ENCODE data around the gene HAUS3. TPM values are rescaled to one million over a fixed set of nuclear protein-coding genes. Genes with fewer than 3 reads are reported as not detected.

The HAUS3 gene, protein sequence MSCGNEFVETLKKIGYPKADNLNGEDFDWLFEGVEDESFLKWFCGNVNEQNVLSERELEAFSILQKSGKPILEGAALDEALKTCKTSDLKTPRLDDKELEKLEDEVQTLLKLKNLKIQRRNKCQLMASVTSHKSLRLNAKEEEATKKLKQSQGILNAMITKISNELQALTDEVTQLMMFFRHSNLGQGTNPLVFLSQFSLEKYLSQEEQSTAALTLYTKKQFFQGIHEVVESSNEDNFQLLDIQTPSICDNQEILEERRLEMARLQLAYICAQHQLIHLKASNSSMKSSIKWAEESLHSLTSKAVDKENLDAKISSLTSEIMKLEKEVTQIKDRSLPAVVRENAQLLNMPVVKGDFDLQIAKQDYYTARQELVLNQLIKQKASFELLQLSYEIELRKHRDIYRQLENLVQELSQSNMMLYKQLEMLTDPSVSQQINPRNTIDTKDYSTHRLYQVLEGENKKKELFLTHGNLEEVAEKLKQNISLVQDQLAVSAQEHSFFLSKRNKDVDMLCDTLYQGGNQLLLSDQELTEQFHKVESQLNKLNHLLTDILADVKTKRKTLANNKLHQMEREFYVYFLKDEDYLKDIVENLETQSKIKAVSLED
- 10 to 100 TPM in 3 of 4 donors, 1 to 10 TPM in 1; 7.6 to 17.9 (median 11.8) TPM for total RNA-seq

DNA sequence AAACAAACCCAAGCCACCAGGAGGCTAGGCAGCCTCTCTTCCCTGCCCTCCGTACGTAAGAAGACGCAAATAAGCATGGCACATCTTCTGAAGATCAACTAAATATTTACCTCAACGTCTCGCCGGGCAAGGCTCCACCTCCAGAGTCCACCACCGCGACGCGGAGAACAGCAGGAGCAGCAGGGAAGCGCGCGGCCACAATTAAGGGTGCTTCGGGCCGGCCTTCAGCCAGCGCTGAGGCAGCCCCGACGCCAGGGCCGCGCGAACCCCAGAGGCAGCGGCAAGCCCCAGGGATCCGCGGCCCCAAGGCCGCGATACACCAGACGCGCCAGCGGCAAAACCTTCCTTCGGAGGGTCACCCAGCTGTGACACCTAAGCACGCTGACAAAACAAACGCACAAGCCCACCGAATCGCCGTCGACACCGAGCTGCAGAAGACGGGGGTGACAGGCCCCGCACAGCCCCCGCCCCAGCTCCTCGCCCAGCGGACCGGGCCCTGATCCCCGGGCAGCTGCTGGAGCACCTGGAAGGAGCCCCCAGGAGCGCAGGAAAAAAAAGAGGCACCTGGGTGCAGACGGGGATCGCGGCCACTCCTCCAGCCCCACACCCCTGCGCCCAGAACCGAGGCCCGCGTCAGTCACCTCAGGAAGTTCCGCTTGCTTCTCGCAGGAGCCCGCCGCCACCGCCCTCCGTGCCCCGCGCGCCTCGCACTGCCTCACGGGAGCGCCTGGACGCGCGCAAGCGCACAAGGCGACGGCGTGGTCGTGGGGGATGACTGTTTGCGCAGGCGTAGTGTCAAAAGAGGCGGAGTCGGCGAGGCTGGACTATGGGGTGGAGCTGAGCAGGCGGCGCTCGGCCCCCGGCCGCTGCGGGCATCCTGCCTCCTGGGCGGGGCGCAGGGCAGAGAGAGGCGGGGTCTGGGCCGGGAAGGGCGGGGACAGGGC lies at the start of gene HAUS3, which contains the start of gene POLN:
HAUS3 (minus strand) TSS at position 712 of the 944 bp plus-strand sequence. CDS start 1,175 bp downstream, outside the sequence.
POLN (minus strand) TSS at position 712 of the 944 bp plus-strand sequence. CDS start 12,890 bp downstream, outside the sequence.
- H3K27me3 ChIP-seq: no peaks in the 10 kb centered on the region
- WGBS: under 1% methylated on average over 52 of the region's 88 CpGs
- peak in 1 of 3 donors; percentile 17 for TF ChIP-seq POLR2AphosphoS5 (IDR thresholded peaks at IDR 0.05)
- TF ChIP-seq EP300 (IDR thresholded peaks at IDR 0.05): no peak
- no peak for TF ChIP-seq CTCF (IDR thresholded peaks at IDR 0.05)
- peak in 1 of 2 donors; percentile 41 for TF ChIP-seq POLR2A (IDR thresholded peaks at IDR 0.05)
- peak within 1 kb of the TSS; percentile 95 for H3K4me3 ChIP-seq
- H3K36me3 ChIP-seq: no peaks in the 10 kb centered on the region
- DNase-seq (ENCODE audit: low spot score in 2 of 2): peak; percentile 99
- no peaks in the 10 kb centered on the region for H3K9me3 ChIP-seq
- H3K4me1 ChIP-seq: peaks cover 52% of the 10 kb centered on the region
- peak within 1 kb of the TSS; percentile 76 for H3K27ac ChIP-seq

GRCh38 chr4:2290974-2291704 lies 49.2 kb upstream of the HAUS3 start:
- Histone ChIP-seq H3K4me1 (peaks cover 6% of the 10 kb centered on the region), H3K36me3 (no peaks in the 10 kb centered on the region), H3K9me3 (no peaks in the 10 kb centered on the region), H3K27me3 (no peaks in the 10 kb centered on the region), H3K27ac (no peak overlapping the region), H3K4me3 (no peak overlapping the region)
- WGBS: 84% methylated on average over 20 of the region's 24 CpGs
- TF ChIP-seq POLR2A (IDR thresholded peaks at IDR 0.05) (no peak), POLR2AphosphoS5 (IDR thresholded peaks at IDR 0.05) (no peak)
- peak; percentile 54 to 57 for DNase-seq (ENCODE audit: low spot score in 2 of 2)

DNA sequence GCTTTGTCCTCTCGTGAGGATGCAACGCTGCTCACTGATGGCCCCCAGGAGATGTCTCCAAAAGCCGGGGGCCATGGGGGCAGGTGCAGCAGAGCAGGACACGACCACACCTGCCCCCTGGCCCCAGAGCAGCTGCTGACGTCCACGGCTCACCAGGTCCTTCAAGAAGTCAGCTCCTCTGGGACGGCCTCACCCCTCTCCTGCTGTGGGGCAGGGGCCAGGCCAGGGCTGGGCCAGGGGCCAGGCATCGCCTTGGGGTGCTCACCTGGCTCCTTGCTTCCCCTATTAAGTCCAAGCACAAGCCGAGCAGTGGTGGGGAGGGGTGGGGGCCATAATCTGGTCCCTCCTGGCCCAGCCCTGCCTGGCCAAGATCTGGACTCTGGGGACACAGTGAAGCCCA lies 48.6 kb upstream of the HAUS3 start:
- Histone ChIP-seq H3K27me3 (no peaks in the 10 kb centered on the region), H3K9me3 (no peaks in the 10 kb centered on the region), H3K36me3 (no peaks in the 10 kb centered on the region), H3K4me3 (no peak overlapping the region), H3K4me1 (peaks cover 6% of the 10 kb centered on the region), H3K27ac (no peak overlapping the region)
- 90% methylated on average over 9 of the region's 9 CpGs for WGBS
- no peak for TF ChIP-seq POLR2AphosphoS5 (IDR thresholded peaks at IDR 0.05)
- no peak for TF ChIP-seq EP300 (IDR thresholded peaks at IDR 0.05)
- TF ChIP-seq CTCF (IDR thresholded peaks at IDR 0.05): no peak
- TF ChIP-seq POLR2A (IDR thresholded peaks at IDR 0.05): no peak
- peak; percentile 45 to 70 for DNase-seq (ENCODE audit: low spot score in 2 of 2)

DNA sequence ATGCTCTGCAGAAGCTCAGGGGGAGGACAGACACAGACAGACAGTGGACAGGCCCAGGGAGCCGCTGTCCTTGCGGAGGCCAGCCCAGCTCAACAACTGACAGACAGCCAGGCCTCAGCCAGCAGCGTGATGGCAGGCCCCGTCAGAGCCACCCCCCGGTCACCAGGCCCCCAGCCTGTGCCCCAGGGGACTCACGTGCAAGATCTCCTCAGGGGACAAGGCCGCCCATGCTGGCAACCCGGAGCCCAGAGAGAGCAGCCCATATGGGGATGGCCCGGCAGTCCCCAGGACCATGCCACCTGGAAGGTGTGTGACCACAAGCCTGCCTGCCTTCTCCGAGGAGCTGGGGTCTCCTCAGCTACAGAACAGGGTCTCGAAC lies 48.0 kb upstream of the HAUS3 start:
- Histone ChIP-seq H3K27me3 (no peaks in the 10 kb centered on the region), H3K27ac (no peak overlapping the region), H3K4me1 (peaks cover 6% of the 10 kb centered on the region), H3K9me3 (no peaks in the 10 kb centered on the region), H3K36me3 (no peaks in the 10 kb centered on the region), H3K4me3 (no peak overlapping the region)
- TF ChIP-seq EP300 (IDR thresholded peaks at IDR 0.05): no peak
- no peak for TF ChIP-seq CTCF (IDR thresholded peaks at IDR 0.05)
- TF ChIP-seq POLR2A (IDR thresholded peaks at IDR 0.05): no peak
- no peak for TF ChIP-seq POLR2AphosphoS5 (IDR thresholded peaks at IDR 0.05)
- no CpG with 5 or more reads among the region's 11 CpGs for WGBS
- peak in 1 of 2 donors; percentile 57 for DNase-seq (ENCODE audit: low spot score in 2 of 2)
